ENCODE results near the gene OR2M5. TPM values are rescaled to one million over a fixed set of nuclear protein-coding genes. Genes with fewer than 3 reads are reported as not detected.

The OR2M5 gene
- total and polyA plus RNA-seq, 10 of the 15 experiments (the other 5 are each of a cell fraction or from before 2014, with no cell fraction given): not detected

DNA sequence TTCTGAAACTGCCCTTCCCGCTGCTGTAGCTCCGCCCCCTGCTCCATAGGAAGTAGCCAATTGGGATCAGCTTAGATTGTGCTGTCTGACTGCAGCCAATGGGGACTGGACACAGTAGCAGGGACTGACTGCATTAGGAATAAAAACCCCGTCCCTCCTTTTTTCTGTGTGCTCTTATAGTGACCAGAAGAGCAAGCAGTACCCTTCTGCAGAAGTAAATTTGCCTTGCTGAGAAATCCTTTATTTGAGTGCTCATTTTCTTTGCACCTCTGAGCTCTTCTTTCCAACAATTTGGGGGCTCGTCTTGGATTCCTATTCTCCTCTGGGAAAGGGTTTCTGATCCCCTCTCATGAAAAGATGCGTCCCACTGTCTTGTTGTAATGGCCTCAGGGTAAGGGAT is 33.8 kb upstream of the OR2M5 start:
- in situ Hi-C loops (cut with MboI): no loop called here
- SMC1A ChIA-PET (ENCODE audit: uncharacterized antibody, unreplicated experiment): no interaction called here
- Histone ChIP-seq H3K79me2 (ENCODE audit: control insufficient read depth, insufficient read depth, low read length) (no peaks in the 10 kb centered on the region), H3K4me1 (ENCODE audit: control insufficient read depth, insufficient read depth, low read length) (no peaks in the 10 kb centered on the region), H3K36me3 (ENCODE audit: control insufficient read depth in 2 of 2, insufficient read depth in 2 of 2, low read length in 1 of 2) (no peaks in the 10 kb centered on the region), H3K27ac (ENCODE audit: control insufficient read depth, insufficient read depth) (no peak overlapping the region), H3K27me3 (replicated peaks in 1 of 2; ENCODE audit: control insufficient read depth in 2 of 2, insufficient read depth in 2 of 2, low read length in 1 of 2) (no peaks in the 10 kb centered on the region), H4K20me1 (ENCODE audit: control insufficient read depth, insufficient read depth) (no peaks in the 10 kb centered on the region), H3K9me3 (replicated peaks; ENCODE audit: control insufficient read depth, insufficient read depth, low read length) (peaks cover 3% of the 10 kb centered on the region; the same call in 2 of the 3 replicates), H3K4me2 (ENCODE audit: control insufficient read depth, insufficient read depth) (no peak overlapping the region), H2AFZ (ENCODE audit: control insufficient read depth, low read depth, low read length) (no peak overlapping the region), H3K4me3 (no peak overlapping the region), H3K9ac (ENCODE audit: control insufficient read depth, insufficient read depth, low read length) (no peak overlapping the region)
- RAD21 ChIA-PET (ENCODE audit: unreplicated experiment): no interaction called here
- FAIRE-seq (no peak), DNase-seq (ENCODE audit: low read depth, low spot score) (no peak), ATAC-seq (no peak)
- 12% methylated on average over 5 of the region's 5 CpGs for WGBS (ENCODE audit: insufficient coverage, insufficient replicate concordance, low lambda C conversion rate, missing lambda C conversion rate)
- TF ChIP-seq JUNB (IDR thresholded peaks at IDR 0.05) (no peak), CBX3 (IDR thresholded peaks at IDR 0.05; ENCODE audit: borderline replicate concordance, low read depth) (no peak), SUPT20H (IDR thresholded peaks at IDR 0.05; ENCODE audit: borderline replicate concordance, control insufficient read depth, low read depth, low read length) (no peak), CBX5 (IDR thresholded peaks at IDR 0.05; ENCODE audit: low read depth) (peak; percentile 67; the same call in 1 of the 2 replicates), SIN3A (IDR thresholded peaks at IDR 0.05; ENCODE audit: low read depth, low read length) (no peak), BHLHE40 (IDR thresholded peaks at IDR 0.05; ENCODE audit: borderline replicate concordance in 1 of 2, low read depth in 2 of 2, low read length in 1 of 2) (no peak), ZZZ3 (IDR thresholded peaks at IDR 0.05; ENCODE audit: control insufficient read depth, insufficient read length, low read depth) (no peak)
- TF ChIP-seq, protein P1, sequence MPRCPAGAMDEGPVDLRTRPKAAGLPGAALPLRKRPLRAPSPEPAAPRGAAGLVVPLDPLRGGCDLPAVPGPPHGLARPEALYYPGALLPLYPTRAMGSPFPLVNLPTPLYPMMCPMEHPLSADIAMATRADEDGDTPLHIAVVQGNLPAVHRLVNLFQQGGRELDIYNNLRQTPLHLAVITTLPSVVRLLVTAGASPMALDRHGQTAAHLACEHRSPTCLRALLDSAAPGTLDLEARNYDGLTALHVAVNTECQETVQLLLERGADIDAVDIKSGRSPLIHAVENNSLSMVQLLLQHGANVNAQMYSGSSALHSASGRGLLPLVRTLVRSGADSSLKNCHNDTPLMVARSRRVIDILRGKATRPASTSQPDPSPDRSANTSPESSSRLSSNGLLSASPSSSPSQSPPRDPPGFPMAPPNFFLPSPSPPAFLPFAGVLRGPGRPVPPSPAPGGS (IDR thresholded peaks at IDR 0.05; ENCODE audit: borderline replicate concordance, insufficient read depth, low read depth, low read length, poor library complexity, severe bottlenecking): no peak
- BruUV-seq (replicated peaks): no TSS peak
- POLR2A ChIA-PET: no interaction called here
- CTCF ChIA-PET: no interaction called here
- intact Hi-C loops (cut with micrococcal nuclease; ENCODE audit: unreplicated experiment): no loop called here

All from GM12878 (cell line).